Fibroblast of skin of right biceps (primary cell): ENCODE data around the gene TSPAN2.

Experiments
- DNase-seq: peaks from one replicate; pipeline ENCODE4 v3.0.0-alpha.2; 2013

Gene TSPAN2

GRCh38 chr1:115112496-115113375, 23.4 kb upstream of the TSPAN2 start:
- peak; percentile 29 for DNase-seq

GRCh38 chr1:115107516-115108260, 18.4 kb upstream of the TSPAN2 start:
- peak; percentile 16 for DNase-seq

- no peak for DNase-seq
Measured at GRCh38 chr1:115105831-115106230, 16.5 kb upstream of the TSPAN2 start.

- DNase-seq: peak; percentile 46
Measured at GRCh38 chr1:115099693-115100050, 10.4 kb upstream of the TSPAN2 start.

- DNase-seq: peak; percentile 32
Measured at GRCh38 chr1:115098979-115099692, 9.8 kb upstream of the TSPAN2 start.

GRCh38 chr1:115092175-115092574, 2.9 kb upstream of the TSPAN2 start:
- no peak for DNase-seq

- no peak for DNase-seq
Measured at GRCh38 chr1:115091572-115091971, 2.3 kb upstream of the TSPAN2 start.

GRCh38 chr1:115090956-115091355, 1.7 kb upstream of the TSPAN2 start:
- DNase-seq: no peak

- no peak for DNase-seq
Measured at GRCh38 chr1:115090540-115090939, 1.2 kb upstream of the TSPAN2 start.

GRCh38 chr1:115090186-115090490, 835 bp upstream of the TSPAN2 start:
- DNase-seq: peak; percentile 60

- DNase-seq: no peak
Measured at GRCh38 chr1:115088871-115089419, 358 bp downstream of the TSPAN2 start.

GRCh38 chr1:115088115-115088778, 1.1 kb downstream of the TSPAN2 start:
- no peak for DNase-seq

- DNase-seq: no peak
Measured at GRCh38 chr1:115086176-115086830, 3.0 kb downstream of the TSPAN2 start.

- no peak for DNase-seq
Measured at GRCh38 chr1:115084902-115085511, 4.3 kb downstream of the TSPAN2 start.

- DNase-seq: no peak
Measured at GRCh38 chr1:115082949-115083348, 6.4 kb downstream of the TSPAN2 start.

- DNase-seq: no peak
Measured at GRCh38 chr1:115078708-115079107, 10.6 kb downstream of the TSPAN2 start.

- no peak for DNase-seq
Measured at GRCh38 chr1:115077984-115078330, 11.3 kb downstream of the TSPAN2 start.

- DNase-seq: peak; percentile 52
Measured at GRCh38 chr1:115077286-115077983, 11.9 kb downstream of the TSPAN2 start.

- DNase-seq: no peak
Measured at GRCh38 chr1:115076384-115076915, 12.9 kb downstream of the TSPAN2 start.

GRCh38 chr1:115074839-115075534, 14.3 kb downstream of the TSPAN2 start:
- DNase-seq: peak; percentile 32
